Esophagus muscularis mucosa (tissue), 3 donors: ENCODE results near the gene MACC1.

Source experiments
- CTCF ChIP-seq, 3 experiments: fragments of 200-600 bp in 2 of 3; fragments of 450-650 bp in 1 of 3; sonication (generic) in 2 of 3; IDR thresholded peaks; one replicate each; pipeline ENCODE4 v1.5.1; 2017 to 2019; ENCODE audit warnings: antibody characterized with exemption in 3 of 3, mild to moderate bottlenecking in 2 of 3, moderate library complexity in 1 of 3
- POLR2A ChIP-seq: fragments of 450-650 bp; IDR thresholded peaks from one replicate; pipeline ENCODE4 v1.6.1; 2017; ENCODE audit warnings: antibody characterized with exemption, moderate library complexity, mild to moderate bottlenecking, low read depth

DNA sequence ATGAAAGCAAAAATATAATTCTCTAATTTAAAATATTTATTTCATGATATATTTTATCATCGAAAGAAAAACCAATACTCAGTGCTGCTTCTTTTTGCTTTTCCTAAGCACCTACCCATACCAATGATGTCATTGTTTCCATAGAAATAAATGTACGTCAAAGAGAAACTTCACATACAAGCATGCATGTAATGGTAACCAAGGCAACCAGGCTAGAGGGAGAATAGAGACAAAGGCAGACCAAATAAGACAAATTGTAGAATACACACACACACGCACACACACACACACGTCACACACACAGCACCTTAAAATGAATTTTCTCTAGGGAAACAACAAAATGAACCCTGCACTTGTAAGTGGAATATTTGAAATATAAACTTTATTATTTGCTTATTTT lies 75.5 kb downstream of the MACC1 start:
- TF ChIP-seq CTCF (IDR thresholded peaks at IDR 0.05) (no peak), POLR2A (no peak)
